GM19239 (cell line): Measurements from ENCODE around the gene YARS2.
A peak's percentile ranks its signal among the peaks of the same experiment; 100 is the strongest.

Experiments used
- DNase-seq: peaks from one replicate; pipeline ENCODE4 v3.0.0; 2011; ENCODE audit warnings: low spot score; ENCODE audit not compliant: insufficient read length
- FAIRE-seq: peaks from 2 replicates; lab custom pipeline; 2011; peaks lifted over from hg19 to GRCh38; lab: Jason Lieb, UNC

YARS2 gene

GRCh38 chr12:32755654-32756475, at the start of gene YARS2:
YARS2 (minus strand) TSS chr12:32755897; CDS start chr12:32755874, 23 bp downstream.
- DNase-seq: peak; percentile 56
- FAIRE-seq: peak; percentile 99

DNA sequence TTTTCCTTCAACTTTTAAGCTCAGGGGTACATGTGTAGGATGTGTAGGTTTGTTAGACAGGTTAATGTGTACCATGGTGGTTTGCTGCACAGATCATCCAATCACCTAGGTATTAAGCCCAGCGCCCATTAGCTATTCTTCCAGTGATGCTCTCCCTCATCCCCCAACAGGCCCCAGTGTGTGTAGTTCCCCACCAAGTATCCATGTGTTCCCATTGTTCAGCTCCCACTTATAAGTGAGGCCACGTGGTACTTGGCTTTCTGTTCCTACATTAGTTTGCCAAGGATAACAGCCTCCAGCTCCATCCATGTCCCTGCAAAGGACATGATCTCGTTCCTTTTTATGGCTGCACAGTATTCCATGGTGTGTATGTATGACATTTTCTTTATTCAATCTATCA, 48.6 kb upstream of the YARS2 start:
- no peak for DNase-seq

GRCh38 chr12:32801269-32801980, 45.7 kb upstream of the YARS2 start:
- DNase-seq (no peak), FAIRE-seq (no peak)

More for the DNA sequence above, 48.6 kb upstream of the YARS2 start:
- no peak for FAIRE-seq

DNA sequence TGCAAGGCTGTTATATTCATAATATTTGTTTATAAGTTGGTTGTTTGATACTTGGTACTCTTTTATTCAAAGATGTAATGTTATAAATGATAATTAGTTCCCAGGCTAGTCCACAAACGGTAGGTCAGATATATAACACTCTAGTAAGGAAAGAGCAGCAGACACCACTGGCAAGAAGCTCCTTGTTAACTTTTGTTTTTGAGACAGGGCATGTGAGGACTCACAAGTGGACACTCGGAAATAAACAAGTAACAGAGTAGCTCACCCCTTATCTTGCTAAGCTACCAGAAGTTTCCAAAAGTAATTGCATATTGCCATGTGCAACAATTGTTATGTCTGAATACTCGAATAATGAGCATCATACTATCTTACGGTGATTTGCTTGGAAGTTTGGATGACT, 38.6 kb upstream of the YARS2 start:
- FAIRE-seq: no peak

GRCh38 chr12:32789916-32790315, 34.2 kb upstream of the YARS2 start:
- FAIRE-seq (no peak), DNase-seq (no peak)

More for the DNA sequence above, 38.6 kb upstream of the YARS2 start:
- no peak for DNase-seq

DNA sequence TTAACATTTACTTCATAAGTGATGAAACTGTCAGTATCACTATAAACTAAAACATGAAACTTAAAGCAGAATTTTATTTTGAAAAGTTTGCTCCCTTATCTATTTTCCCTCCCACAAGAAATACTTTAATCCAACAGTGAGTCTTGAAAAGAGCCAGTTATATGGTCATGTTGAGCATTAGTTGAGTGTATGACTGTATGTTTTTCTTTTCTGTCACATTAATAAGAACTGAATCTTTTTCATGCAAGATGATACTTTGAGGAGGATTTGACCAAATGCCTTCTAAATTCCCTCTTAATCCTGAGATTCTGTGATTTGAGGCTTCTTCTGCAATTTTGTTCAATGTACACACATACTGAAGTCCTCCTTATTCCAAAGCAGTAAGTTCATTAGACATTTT, 33.7 kb upstream of the YARS2 start:
- DNase-seq: no peak
- no peak for FAIRE-seq

GRCh38 chr12:32788405-32788804, 32.7 kb upstream of the YARS2 start:
- DNase-seq (no peak), FAIRE-seq (no peak)

DNA sequence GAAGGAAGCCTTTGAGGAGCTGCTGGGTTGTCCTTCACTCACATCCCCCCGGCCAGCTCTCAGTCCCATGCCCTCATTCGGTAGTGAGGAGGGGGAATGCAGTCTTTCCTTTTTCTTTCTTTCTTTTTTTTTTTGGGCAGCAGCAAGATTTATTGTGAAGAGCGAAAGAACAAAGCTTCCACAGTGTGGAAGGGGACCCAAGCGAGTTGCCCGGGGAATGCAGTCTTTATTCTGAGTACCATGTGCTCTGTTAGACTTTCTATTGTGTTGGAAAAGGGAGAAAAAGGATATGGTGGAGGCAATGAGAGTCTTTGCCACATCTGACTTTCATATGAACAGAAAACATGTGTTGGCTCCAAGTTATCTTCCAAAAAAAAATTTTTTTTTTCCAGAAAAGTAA, 29.9 kb upstream of the YARS2 start:
- FAIRE-seq: no peak
- no peak for DNase-seq

DNA sequence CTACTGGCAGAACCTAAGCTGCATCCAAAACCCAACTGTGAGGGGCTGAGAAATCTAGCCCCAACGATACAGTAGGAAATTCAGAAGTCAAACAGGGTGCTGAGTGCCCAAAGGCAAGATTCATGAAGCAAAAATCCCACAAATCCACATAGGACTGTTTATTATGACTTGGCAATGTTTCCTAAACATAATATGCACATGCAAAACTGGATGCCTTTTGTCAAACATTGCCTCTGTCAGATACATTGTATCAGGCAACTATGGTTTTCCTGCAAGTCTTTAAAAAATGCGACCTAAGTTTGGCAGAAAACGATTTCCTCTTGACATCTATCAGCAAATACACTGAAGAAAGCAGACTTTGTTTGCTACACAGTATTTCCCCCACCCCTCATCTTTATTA, 27.3 kb upstream of the YARS2 start:
- no peak for FAIRE-seq
- no peak for DNase-seq

- no peak for DNase-seq
- FAIRE-seq: no peak
Measured at GRCh38 chr12:32780071-32780470, 24.4 kb upstream of the YARS2 start.

GRCh38 chr12:32777691-32778175, 22.0 kb upstream of the YARS2 start:
- DNase-seq (no peak), FAIRE-seq (no peak)

DNA sequence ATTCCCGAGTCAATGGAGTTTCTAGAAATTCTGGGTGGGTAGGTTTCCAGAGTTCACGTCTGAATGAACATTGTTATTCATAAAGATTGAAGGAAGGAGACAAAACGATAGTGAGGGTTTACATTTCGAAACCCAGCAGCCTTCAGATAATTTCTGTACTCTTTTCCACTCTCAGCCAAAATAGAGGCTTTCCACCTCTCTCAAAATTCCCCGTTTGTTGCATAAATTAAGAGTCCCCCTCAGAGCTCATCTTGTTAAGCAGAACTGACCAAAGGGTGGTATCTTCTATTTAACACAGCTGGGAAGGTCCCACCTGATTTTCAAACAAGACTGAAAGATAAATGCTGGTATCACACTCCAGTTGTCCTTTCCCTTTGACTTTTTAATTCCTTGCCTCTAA, 21.5 kb upstream of the YARS2 start:
- FAIRE-seq: peak; percentile 45
- no peak for DNase-seq

- no peak for DNase-seq
- no peak for FAIRE-seq
Measured at GRCh38 chr12:32776258-32776657, 20.6 kb upstream of the YARS2 start.

DNA sequence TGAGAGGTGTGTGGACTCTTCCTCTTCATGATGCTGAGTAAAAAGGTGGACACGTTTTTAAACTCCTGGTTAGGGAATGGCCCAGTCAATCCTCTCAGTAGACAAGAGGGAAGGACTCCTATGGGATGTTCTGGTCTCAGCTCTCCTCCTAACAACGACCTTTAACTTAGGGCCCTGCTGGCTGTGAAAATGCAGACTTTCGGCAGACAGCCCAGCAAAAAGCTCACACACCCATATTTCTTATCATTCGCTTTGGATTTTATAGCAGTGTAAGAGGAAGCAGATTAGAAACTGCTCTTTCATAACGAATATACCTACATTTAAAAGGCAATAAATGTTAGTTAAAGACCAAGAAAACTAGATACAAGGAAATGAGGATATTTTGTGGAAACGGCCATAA, 18.0 kb upstream of the YARS2 start:
- FAIRE-seq (no peak), DNase-seq (no peak)

- DNase-seq (no peak), FAIRE-seq (no peak)
Measured at GRCh38 chr12:32770141-32770540, 14.4 kb upstream of the YARS2 start.

DNA sequence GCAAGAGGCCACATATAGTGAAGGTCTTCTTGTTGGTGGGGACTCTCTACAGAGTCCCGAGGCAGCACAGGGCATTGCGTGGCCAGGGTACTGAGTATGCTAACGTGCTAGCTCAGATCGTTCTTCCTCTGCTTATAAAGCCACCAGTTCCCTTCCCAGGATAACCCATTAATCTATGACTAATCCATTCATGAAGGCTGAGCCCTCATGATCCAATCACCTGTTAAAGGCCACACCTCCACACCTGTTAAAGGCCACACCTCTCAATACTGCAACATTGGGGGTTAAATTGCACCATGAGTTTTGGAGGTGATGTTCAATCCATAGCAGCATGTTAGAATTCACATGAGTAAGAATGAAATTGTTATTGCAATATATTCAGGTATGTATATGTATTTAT, 12.8 kb upstream of the YARS2 start:
- no peak for DNase-seq
- FAIRE-seq: no peak

GRCh38 chr12:32765906-32766305, 10.2 kb upstream of the YARS2 start:
- FAIRE-seq (no peak), DNase-seq (no peak)

DNA sequence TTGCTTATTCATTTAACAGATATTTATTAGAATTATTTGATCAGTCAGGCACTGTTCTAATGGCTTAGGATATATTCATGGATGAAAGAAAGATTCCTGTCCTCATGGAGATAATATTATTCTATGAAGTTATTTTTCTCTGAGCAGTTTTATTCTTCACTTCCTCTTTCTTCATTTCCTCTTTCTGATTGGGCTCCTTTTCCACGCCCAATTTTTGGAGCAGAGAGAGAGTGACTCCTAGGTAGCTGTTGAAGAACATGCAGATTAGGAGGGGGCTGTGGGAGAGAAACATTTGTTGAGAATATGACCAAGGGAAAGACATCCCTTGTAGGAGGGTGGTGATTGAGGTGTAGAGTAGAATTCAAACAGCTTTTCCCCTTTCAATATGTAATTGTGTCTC, 6.0 kb upstream of the YARS2 start:
- DNase-seq (no peak), FAIRE-seq (no peak)

GRCh38 chr12:32757157-32757556, 1.5 kb upstream of the YARS2 start:
- no peak for DNase-seq
- no peak for FAIRE-seq

GRCh38 chr12:32756476-32757066, 874 bp upstream of the YARS2 start:
- no peak for FAIRE-seq

GRCh38 chr12:32755051-32755653, 545 bp downstream of the YARS2 start:
- DNase-seq (peak; percentile 39), FAIRE-seq (peak; percentile 49)

More at GRCh38 chr12:32756476-32757066, 874 bp upstream of the YARS2 start:
- no peak for DNase-seq
